Stimulated activated CD8-positive, alpha-beta memory T cell treated with anti-CD3 and anti-CD28 coated beads, Interleukin-12 subunit alpha, Interleukin-12 subunit beta, amount 100 ng/mL, for 24 hours (primary cell): ENCODE measurements around the gene UGT1A4.
"Not testable (repeated sequence)": the region's sequence is repeated elsewhere in the genome, so short reads cannot be mapped to it uniquely, and the experiment has no call there.

Experiments used
- DNase-seq: peaks from one replicate; pipeline ENCODE4 v3.0.0-alpha.2; 2020; ENCODE audit errors: extremely low read depth

Gene UGT1A4

GRCh38 chr2:233700028-233700635 is 18.4 kb upstream of the UGT1A4 start:
- no peak for DNase-seq

GRCh38 chr2:233700842-233701241 is 17.7 kb upstream of the UGT1A4 start:
- not testable (repeated sequence) for DNase-seq

- DNase-seq = no peak
Observed at GRCh38 chr2:233702238-233702637, 16.3 kb upstream of the UGT1A4 start.

GRCh38 chr2:233705911-233706506 is 12.5 kb upstream of the UGT1A4 start:
- DNase-seq = no peak

- DNase-seq = no peak
Observed at GRCh38 chr2:233706720-233707119, 11.8 kb upstream of the UGT1A4 start.

GRCh38 chr2:233707940-233708644 is 10.4 kb upstream of the UGT1A4 start:
- DNase-seq = no peak

- no peak for DNase-seq
Observed at GRCh38 chr2:233708942-233709341, 9.6 kb upstream of the UGT1A4 start.

- DNase-seq = peak; percentile 19
Observed at GRCh38 chr2:233711312-233712008, 7.1 kb upstream of the UGT1A4 start.

GRCh38 chr2:233712611-233713261 is 5.8 kb upstream of the UGT1A4 start, which contains the start of gene UGT1A5:
Gene UGT1A5 (plus strand): TSS chr2:233712907. CDS start chr2:233712992, 85 bp downstream.
- DNase-seq = no peak

GRCh38 chr2:233713262-233713615 is 5.3 kb upstream of the UGT1A4 start:
- DNase-seq = no peak

- no peak for DNase-seq
Observed at GRCh38 chr2:233714121-233714520, 4.4 kb upstream of the UGT1A4 start.

GRCh38 chr2:233728723-233729301 is 10.3 kb downstream of the UGT1A4 start, which contains the start of gene UGT1A3:
Gene UGT1A3 (plus strand): TSS chr2:233729042. CDS start chr2:233729127, 85 bp downstream.
- no peak for DNase-seq

GRCh38 chr2:233736868-233737653 is 18.5 kb downstream of the UGT1A4 start:
- not testable (repeated sequence) for DNase-seq

GRCh38 chr2:233740870-233741269 is 22.3 kb downstream of the UGT1A4 start:
- DNase-seq = no peak

GRCh38 chr2:233743464-233744259 is 25.1 kb downstream of the UGT1A4 start:
- no peak for DNase-seq

- DNase-seq = no peak
Observed at GRCh38 chr2:233745073-233745755, 26.7 kb downstream of the UGT1A4 start.

GRCh38 chr2:233745838-233746237 is 27.3 kb downstream of the UGT1A4 start:
- not testable (repeated sequence) for DNase-seq

GRCh38 chr2:233746475-233747282 is 28.1 kb downstream of the UGT1A4 start:
- DNase-seq = no peak

GRCh38 chr2:233747283-233747544 is 28.7 kb downstream of the UGT1A4 start:
- no peak for DNase-seq
